SK-N-MC (cell line): ENCODE measurements around the gene LRRC32.

Experiments
- DNase-seq: peaks from one replicate; pipeline ENCODE4 v3.0.0-alpha.2; 2011; ENCODE audit warnings: low read depth, low spot score
- H3K27ac ChIP-seq: fragments of 200-600 bp; sonication (generic); 2 replicates; pipeline ENCODE4 v1.5.1; 2016; ENCODE audit warnings: mixed run types
- H3K36me3 ChIP-seq: fragments of 200-600 bp; sonication (generic); 2 replicates; pipeline ENCODE4 v1.6.1; 2017; ENCODE audit warnings: antibody characterized with exemption, low read length, mixed read lengths; ENCODE audit not compliant: insufficient read depth
- H3K4me3 ChIP-seq: fragments of 200-600 bp; sonication (generic); 2 replicates; pipeline ENCODE4 v1.5.1; 2016
- H3K9ac ChIP-seq: fragments of 200-600 bp; sonication (generic); 2 replicates; pipeline ENCODE4 v1.8.0; 2017; ENCODE audit warnings: mixed run types, mixed read lengths; ENCODE audit not compliant: insufficient read length
- H3K9me3 ChIP-seq: fragments of 200-600 bp; sonication (generic); 2 replicates; pipeline ENCODE4 v1.6.1; 2017; ENCODE audit warnings: low read depth, mild to moderate bottlenecking, antibody characterized with exemption, low read length, moderate library complexity, mixed read lengths
- EZH2 ChIP-seq: fragments of 200-600 bp; sonication (generic); IDR thresholded peaks from one replicate; pipeline ENCODE4 v1.6.1; 2017; ENCODE audit warnings: antibody characterized with exemption
- FOXP2 ChIP-seq: optimal IDR thresholded peaks from 2 replicates; pipeline ENCODE3; 2011; ENCODE audit warnings: mild to moderate bottlenecking, moderate library complexity; ENCODE audit not compliant: insufficient read depth; ENCODE audit errors: extremely low read length, control extremely low read depth
- POLR2AphosphoS5 ChIP-seq: IDR thresholded peaks from 2 replicates; pipeline ENCODE4 v1.6.1; 2012; ENCODE audit warnings: mild to moderate bottlenecking, low read depth, low read length, borderline replicate concordance

LRRC32 gene

GRCh38 chr11:76627606-76628005 is 42.9 kb downstream of the LRRC32 start:
- DNase-seq = no peak
- TF ChIP-seq EZH2 = no peak
- TF ChIP-seq FOXP2 = no peak
- no peak for TF ChIP-seq POLR2AphosphoS5
- H3K4me3 ChIP-seq = no peak overlapping the region
- H3K36me3 ChIP-seq = no peaks in the 10 kb centered on the region
- no peaks in the 10 kb centered on the region for H3K9me3 ChIP-seq
- no peak overlapping the region for H3K27ac ChIP-seq
- H3K9ac ChIP-seq = no peak overlapping the region

- no peak for DNase-seq
- H3K27ac ChIP-seq = no peak overlapping the region
Observed at GRCh38 chr11:76626921-76627401, 43.6 kb downstream of the LRRC32 start.

GRCh38 chr11:76626266-76626665 is 44.3 kb downstream of the LRRC32 start:
- H3K9me3 ChIP-seq = no peaks in the 10 kb centered on the region
- no peaks in the 10 kb centered on the region for H3K36me3 ChIP-seq
- no peak for DNase-seq
- H3K9ac ChIP-seq = no peak overlapping the region
- TF ChIP-seq FOXP2 (no peak), POLR2AphosphoS5 (no peak), EZH2 (no peak)
- no peak overlapping the region for H3K4me3 ChIP-seq
- H3K27ac ChIP-seq = no peak overlapping the region

More at GRCh38 chr11:76626921-76627401, 43.6 kb downstream of the LRRC32 start:
- H3K36me3 ChIP-seq = no peaks in the 10 kb centered on the region
- no peak overlapping the region for H3K9ac ChIP-seq
- no peak overlapping the region for H3K4me3 ChIP-seq
- TF ChIP-seq EZH2 = no peak
- H3K9me3 ChIP-seq = no peaks in the 10 kb centered on the region

- H3K4me3 ChIP-seq = no peak overlapping the region
- DNase-seq = no peak
- H3K36me3 ChIP-seq = no peaks in the 10 kb centered on the region
- H3K9me3 ChIP-seq = no peaks in the 10 kb centered on the region
- no peak overlapping the region for H3K27ac ChIP-seq
- no peak overlapping the region for H3K9ac ChIP-seq
- TF ChIP-seq EZH2 (no peak), POLR2AphosphoS5 (no peak), FOXP2 (no peak)
Observed at GRCh38 chr11:76625472-76626186, 44.9 kb downstream of the LRRC32 start.

GRCh38 chr11:76624500-76625379 is 45.8 kb downstream of the LRRC32 start:
- TF ChIP-seq FOXP2 (no peak), EZH2 (no peak), POLR2AphosphoS5 (no peak)

GRCh38 chr11:76623884-76624419 is 46.6 kb downstream of the LRRC32 start:
- DNase-seq = no peak
- Histone ChIP-seq H3K4me3 (no peak overlapping the region), H3K27ac (no peak overlapping the region), H3K9me3 (no peaks in the 10 kb centered on the region), H3K36me3 (no peaks in the 10 kb centered on the region), H3K9ac (no peak overlapping the region)
- TF ChIP-seq FOXP2 (no peak), EZH2 (no peak), POLR2AphosphoS5 (no peak)

More at GRCh38 chr11:76624500-76625379, 45.8 kb downstream of the LRRC32 start:
- no peak overlapping the region for H3K4me3 ChIP-seq
- H3K27ac ChIP-seq = no peak overlapping the region
- no peak for DNase-seq
- H3K9me3 ChIP-seq = no peaks in the 10 kb centered on the region
- no peak overlapping the region for H3K9ac ChIP-seq
- no peaks in the 10 kb centered on the region for H3K36me3 ChIP-seq

GRCh38 chr11:76623171-76623883 is 47.2 kb downstream of the LRRC32 start:
- Histone ChIP-seq H3K27ac (no peak overlapping the region), H3K9ac (no peak overlapping the region), H3K36me3 (no peaks in the 10 kb centered on the region), H3K9me3 (no peaks in the 10 kb centered on the region), H3K4me3 (no peak overlapping the region)
- no peak for DNase-seq
- TF ChIP-seq FOXP2 (no peak), POLR2AphosphoS5 (no peak), EZH2 (no peak)

- H3K9me3 ChIP-seq = no peaks in the 10 kb centered on the region
- no peak overlapping the region for H3K4me3 ChIP-seq
- H3K9ac ChIP-seq = no peak overlapping the region
- DNase-seq = no peak
- TF ChIP-seq EZH2 = no peak
- no peak for TF ChIP-seq FOXP2
- no peak for TF ChIP-seq POLR2AphosphoS5
- H3K36me3 ChIP-seq = no peaks in the 10 kb centered on the region
- H3K27ac ChIP-seq = no peak overlapping the region
Observed at GRCh38 chr11:76622493-76623094, 48.0 kb downstream of the LRRC32 start.
